ENCODE results near the gene PTPRG.

PTPRG gene

GRCh38 chr3:62209101-62209500 lies 647.7 kb downstream of the PTPRG start:
- Histone ChIP-seq H3K4me3 (ENCODE audit: low read length) (no peak overlapping the region), H3K9me3 (ENCODE audit: insufficient read depth, low read depth, low read length) (no peaks in the 10 kb centered on the region), H3K27ac (ENCODE audit: low read length) (no peak overlapping the region), H3K27me3 (ENCODE audit: insufficient read depth, low read length) (no peaks in the 10 kb centered on the region), H3K36me3 (ENCODE audit: insufficient read depth, low read depth, low read length) (peaks cover 17% of the 10 kb centered on the region; the same call in 1 of the 2 replicates), H3K4me1 (ENCODE audit: insufficient read depth, low read length) (no peaks in the 10 kb centered on the region), H3K9ac (ENCODE audit: low read depth, low read length) (no peak overlapping the region)

GRCh38 chr3:62210011-62210410 lies 648.6 kb downstream of the PTPRG start:
- H3K9ac ChIP-seq (ENCODE audit: low read depth, low read length): no peak overlapping the region
- H3K4me1 ChIP-seq (ENCODE audit: insufficient read depth, low read length): no peaks in the 10 kb centered on the region
- no peaks in the 10 kb centered on the region for H3K27me3 ChIP-seq (ENCODE audit: insufficient read depth, low read length)
- no peaks in the 10 kb centered on the region for H3K9me3 ChIP-seq (ENCODE audit: insufficient read depth, low read depth, low read length)
- peaks cover 14% of the 10 kb centered on the region; the same call in 1 of the 2 replicates for H3K36me3 ChIP-seq (ENCODE audit: insufficient read depth, low read depth, low read length)
- no peak overlapping the region for H3K27ac ChIP-seq (ENCODE audit: low read length)
- no peak overlapping the region for H3K4me3 ChIP-seq (ENCODE audit: low read length)

DNA sequence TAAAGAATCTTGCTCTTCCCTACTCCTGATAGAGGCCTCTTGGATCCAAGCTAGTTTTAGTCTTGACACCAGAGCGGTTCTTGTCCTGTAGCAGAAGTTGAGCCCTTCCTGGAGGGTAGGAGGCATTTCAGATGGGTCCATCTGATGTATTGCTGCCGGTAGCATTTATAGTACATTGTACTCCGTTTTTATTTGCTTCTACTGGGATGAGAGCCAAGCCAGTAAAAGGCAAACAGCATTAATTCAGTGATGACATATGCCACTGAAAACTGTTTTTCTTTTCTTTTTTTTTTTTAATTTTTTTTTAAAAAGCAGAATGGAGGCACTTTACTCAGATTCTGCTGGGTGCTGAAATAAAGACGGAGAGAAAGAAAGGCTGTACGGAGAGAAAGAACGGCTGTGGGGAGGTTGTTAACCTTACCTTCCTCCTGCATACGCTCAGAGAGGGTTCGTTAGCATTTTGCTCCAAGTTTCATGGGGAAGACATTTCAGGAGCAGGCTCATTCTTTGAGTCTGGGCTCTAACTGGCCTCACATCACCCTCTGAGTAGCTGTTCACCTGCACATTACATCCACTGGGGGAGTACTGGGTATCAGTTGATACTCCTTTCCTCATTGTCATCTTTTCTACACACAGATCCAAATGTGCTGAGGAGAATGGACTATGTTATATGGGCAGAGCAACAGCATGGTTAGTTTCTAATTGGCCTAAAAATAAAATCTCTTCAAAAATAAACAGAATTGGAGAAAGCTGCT lies 650.5 kb downstream of the PTPRG start:
- no peak overlapping the region for H3K27ac ChIP-seq (ENCODE audit: low read length)

GRCh38 chr3:62214850-62215249 lies 653.5 kb downstream of the PTPRG start:
- Histone ChIP-seq H3K9me3 (ENCODE audit: insufficient read depth, low read depth, low read length) (no peaks in the 10 kb centered on the region), H3K4me1 (ENCODE audit: insufficient read depth, low read length) (no peaks in the 10 kb centered on the region), H3K27me3 (ENCODE audit: insufficient read depth, low read length) (no peaks in the 10 kb centered on the region), H3K9ac (ENCODE audit: low read depth, low read length) (no peak overlapping the region), H3K27ac (ENCODE audit: low read length) (no peak overlapping the region), H3K36me3 (ENCODE audit: insufficient read depth, low read depth, low read length) (peaks cover 16% of the 10 kb centered on the region), H3K4me3 (ENCODE audit: low read length) (no peak overlapping the region)

More for the DNA sequence above, 650.5 kb downstream of the PTPRG start:
- Histone ChIP-seq H3K9me3 (ENCODE audit: insufficient read depth, low read depth, low read length) (no peaks in the 10 kb centered on the region), H3K4me3 (ENCODE audit: low read length) (no peak overlapping the region), H3K36me3 (ENCODE audit: insufficient read depth, low read depth, low read length) (0 out of 2 replicates have a peak, but pooled peaks cover 9% of the 10 kb centered on the region), H3K4me1 (ENCODE audit: insufficient read depth, low read length) (no peaks in the 10 kb centered on the region), H3K9ac (ENCODE audit: low read depth, low read length) (no peak overlapping the region), H3K27me3 (ENCODE audit: insufficient read depth, low read length) (no peaks in the 10 kb centered on the region)

DNA sequence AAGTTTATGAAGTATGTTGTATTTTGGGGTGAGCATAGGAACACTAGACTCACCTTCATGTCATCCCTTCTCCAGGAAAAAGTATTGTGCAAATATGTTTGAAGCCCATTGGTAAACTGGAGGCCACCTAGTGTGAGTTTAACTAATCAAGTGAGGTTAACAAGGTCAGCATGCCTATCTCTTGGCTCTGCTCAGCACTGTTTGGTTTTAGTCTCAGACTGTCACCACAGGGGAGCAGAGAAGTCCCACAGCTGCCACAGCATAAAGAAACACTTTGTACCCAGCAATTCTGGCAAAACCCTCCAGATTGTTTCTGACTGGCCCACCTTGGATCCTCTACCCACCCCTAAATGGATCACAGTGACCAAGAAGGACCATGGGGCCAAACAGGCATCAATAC lies 659.2 kb downstream of the PTPRG start:
- H3K9me3 ChIP-seq (ENCODE audit: insufficient read depth, low read depth, low read length): no peaks in the 10 kb centered on the region
- no peaks in the 10 kb centered on the region; the same call in 1 of the 2 replicates for H3K4me1 ChIP-seq (ENCODE audit: insufficient read depth, low read length)
- H3K9ac ChIP-seq (ENCODE audit: low read depth, low read length): no peak overlapping the region
- peaks cover 48% of the 10 kb centered on the region for H3K36me3 ChIP-seq (ENCODE audit: insufficient read depth, low read depth, low read length)
- H3K4me3 ChIP-seq (ENCODE audit: low read length): no peak overlapping the region
- no peak overlapping the region for H3K27ac ChIP-seq (ENCODE audit: low read length)
- H3K27me3 ChIP-seq (ENCODE audit: insufficient read depth, low read length): no peaks in the 10 kb centered on the region

DNA sequence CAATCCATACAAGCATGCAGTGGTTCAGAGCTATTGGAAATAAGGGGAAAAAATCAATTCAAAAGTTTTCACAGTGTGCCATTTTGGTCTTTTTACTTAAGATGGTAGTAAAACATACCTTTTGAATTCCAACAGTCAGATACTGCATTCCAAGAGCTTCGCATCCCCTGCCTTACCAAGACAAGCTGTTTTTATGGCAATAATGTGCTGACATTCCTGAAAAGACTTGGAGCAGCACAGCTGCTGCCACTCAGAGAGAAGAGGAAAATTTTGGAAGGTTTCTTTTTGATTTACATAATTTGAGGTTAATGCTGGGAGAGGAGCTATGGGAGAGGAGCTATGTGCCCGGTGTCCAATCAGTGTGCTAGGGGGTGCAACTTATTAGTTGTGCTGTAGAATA lies 663.7 kb downstream of the PTPRG start:
- Histone ChIP-seq H3K9ac (ENCODE audit: low read depth, low read length) (no peak overlapping the region), H3K4me3 (ENCODE audit: low read length) (no peak overlapping the region), H3K27me3 (ENCODE audit: insufficient read depth, low read length) (no peaks in the 10 kb centered on the region), H3K9me3 (ENCODE audit: insufficient read depth, low read depth, low read length) (no peaks in the 10 kb centered on the region), H3K27ac (ENCODE audit: low read length) (no peak overlapping the region), H3K36me3 (ENCODE audit: insufficient read depth, low read depth, low read length) (peaks cover 34% of the 10 kb centered on the region; the same call in 1 of the 2 replicates), H3K4me1 (ENCODE audit: insufficient read depth, low read length) (peaks cover 4% of the 10 kb centered on the region)

GRCh38 chr3:62226601-62227339 lies 665.4 kb downstream of the PTPRG start:
- Histone ChIP-seq H3K27ac (ENCODE audit: low read length) (no peak overlapping the region), H3K27me3 (ENCODE audit: insufficient read depth, low read length) (no peaks in the 10 kb centered on the region), H3K9me3 (ENCODE audit: insufficient read depth, low read depth, low read length) (no peaks in the 10 kb centered on the region), H3K9ac (ENCODE audit: low read depth, low read length) (no peak overlapping the region), H3K4me1 (ENCODE audit: insufficient read depth, low read length) (peaks cover 4% of the 10 kb centered on the region), H3K36me3 (ENCODE audit: insufficient read depth, low read depth, low read length) (peaks cover 20% of the 10 kb centered on the region; the same call in 1 of the 2 replicates), H3K4me3 (ENCODE audit: low read length) (no peak overlapping the region)

- no peak overlapping the region for H3K27ac ChIP-seq (ENCODE audit: low read length)
- no peaks in the 10 kb centered on the region for H3K27me3 ChIP-seq (ENCODE audit: insufficient read depth, low read length)
- no peak overlapping the region for H3K9ac ChIP-seq (ENCODE audit: low read depth, low read length)
- no peak overlapping the region for H3K4me3 ChIP-seq (ENCODE audit: low read length)
- peaks cover 5% of the 10 kb centered on the region; the same call in 1 of the 2 replicates for H3K36me3 ChIP-seq (ENCODE audit: insufficient read depth, low read depth, low read length)
- peaks cover 4% of the 10 kb centered on the region for H3K4me1 ChIP-seq (ENCODE audit: insufficient read depth, low read length)
- no peaks in the 10 kb centered on the region for H3K9me3 ChIP-seq (ENCODE audit: insufficient read depth, low read depth, low read length)
Measured at GRCh38 chr3:62228467-62228866, 667.1 kb downstream of the PTPRG start.

DNA sequence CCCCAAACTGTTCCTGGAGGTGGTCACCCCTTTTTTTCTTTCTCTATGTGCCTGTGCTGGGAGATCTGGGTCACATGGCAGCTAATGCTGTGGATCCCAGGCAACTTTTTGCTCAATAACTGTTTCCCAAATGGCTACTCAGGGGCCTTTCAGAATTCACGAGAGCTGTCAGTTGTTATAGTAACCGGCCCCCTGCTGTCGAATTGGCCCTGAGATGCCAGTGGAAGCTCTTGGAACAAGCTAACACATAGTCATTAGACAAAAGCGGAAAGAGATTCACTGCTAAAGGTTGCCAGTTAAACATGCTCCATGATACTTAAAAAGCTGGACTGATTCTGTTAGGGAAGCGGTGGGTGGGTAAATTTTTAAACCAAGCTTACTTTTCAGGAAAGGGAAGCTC lies 667.8 kb downstream of the PTPRG start:
- H3K27ac ChIP-seq (ENCODE audit: low read length): no peak overlapping the region
- H3K27me3 ChIP-seq (ENCODE audit: insufficient read depth, low read length): no peaks in the 10 kb centered on the region
- no peak overlapping the region for H3K9ac ChIP-seq (ENCODE audit: low read depth, low read length)
- H3K36me3 ChIP-seq (ENCODE audit: insufficient read depth, low read depth, low read length): peaks cover 5% of the 10 kb centered on the region; the same call in 1 of the 2 replicates
- H3K4me1 ChIP-seq (ENCODE audit: insufficient read depth, low read length): peaks cover 4% of the 10 kb centered on the region
- no peak overlapping the region for H3K4me3 ChIP-seq (ENCODE audit: low read length)
- no peaks in the 10 kb centered on the region for H3K9me3 ChIP-seq (ENCODE audit: insufficient read depth, low read depth, low read length)

DNA sequence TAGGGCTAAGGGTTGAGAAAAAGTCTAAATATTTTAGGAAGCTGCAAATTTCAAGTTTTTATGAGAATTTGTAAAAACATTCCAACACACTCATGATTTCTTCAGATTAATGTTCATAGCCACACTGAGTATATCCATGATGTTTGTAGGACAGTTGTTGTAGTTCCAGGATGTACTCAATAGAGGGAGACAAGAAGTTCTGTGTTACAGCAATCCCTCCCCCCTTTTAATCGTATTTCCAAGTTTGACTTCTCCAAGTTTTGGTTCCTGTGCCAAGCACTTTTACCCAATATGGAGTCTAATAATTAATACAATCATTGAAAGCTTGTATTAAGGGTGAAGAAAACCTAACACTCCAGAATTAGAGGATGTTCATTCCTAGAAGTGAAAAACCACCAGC lies 668.5 kb downstream of the PTPRG start:
- peaks cover 4% of the 10 kb centered on the region; the same call in 1 of the 2 replicates for H3K4me1 ChIP-seq (ENCODE audit: insufficient read depth, low read length)
- no peak overlapping the region for H3K9ac ChIP-seq (ENCODE audit: low read depth, low read length)
- H3K36me3 ChIP-seq (ENCODE audit: insufficient read depth, low read depth, low read length): peaks cover 5% of the 10 kb centered on the region; the same call in 1 of the 2 replicates
- no peaks in the 10 kb centered on the region for H3K9me3 ChIP-seq (ENCODE audit: insufficient read depth, low read depth, low read length)
- no peak overlapping the region for H3K4me3 ChIP-seq (ENCODE audit: low read length)
- no peak overlapping the region for H3K27ac ChIP-seq (ENCODE audit: low read length)
- H3K27me3 ChIP-seq (ENCODE audit: insufficient read depth, low read length): no peaks in the 10 kb centered on the region

- Histone ChIP-seq H3K4me3 (ENCODE audit: low read length) (no peak overlapping the region), H3K9me3 (ENCODE audit: insufficient read depth, low read depth, low read length) (no peaks in the 10 kb centered on the region), H3K27me3 (ENCODE audit: insufficient read depth, low read length) (no peaks in the 10 kb centered on the region), H3K9ac (ENCODE audit: low read depth, low read length) (no peak overlapping the region), H3K27ac (ENCODE audit: low read length) (no peak overlapping the region), H3K4me1 (ENCODE audit: insufficient read depth, low read length) (peaks cover 4% of the 10 kb centered on the region; the same call in 1 of the 2 replicates), H3K36me3 (ENCODE audit: insufficient read depth, low read depth, low read length) (no peaks in the 10 kb centered on the region)
Measured at GRCh38 chr3:62233065-62233464, 671.7 kb downstream of the PTPRG start.

DNA sequence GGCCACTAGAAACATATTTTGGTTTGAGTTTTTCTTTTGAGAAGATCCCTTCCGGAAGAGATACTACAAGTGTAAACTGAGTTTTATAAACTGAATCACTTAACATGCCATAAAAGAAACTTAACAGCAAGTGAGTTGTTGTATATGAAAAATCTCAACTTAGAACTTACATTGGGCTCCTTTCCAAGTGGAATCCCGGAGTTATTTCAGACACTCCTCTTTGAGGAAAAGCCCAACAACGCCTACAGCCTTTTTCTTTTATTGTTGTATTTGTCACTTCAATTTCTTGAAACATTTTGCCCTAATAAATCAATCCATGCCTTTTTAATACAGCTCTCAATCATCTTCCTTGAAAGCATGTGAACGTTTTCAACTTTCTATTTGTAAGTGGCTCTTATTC lies 674.6 kb downstream of the PTPRG start:
- Histone ChIP-seq H3K27ac (ENCODE audit: low read length) (no peak overlapping the region), H3K4me3 (ENCODE audit: low read length) (no peak overlapping the region), H3K9me3 (ENCODE audit: insufficient read depth, low read depth, low read length) (no peaks in the 10 kb centered on the region), H3K4me1 (ENCODE audit: insufficient read depth, low read length) (peaks cover 5% of the 10 kb centered on the region; the same call in 1 of the 2 replicates), H3K36me3 (ENCODE audit: insufficient read depth, low read depth, low read length) (no peaks in the 10 kb centered on the region), H3K9ac (ENCODE audit: low read depth, low read length) (no peak overlapping the region), H3K27me3 (ENCODE audit: insufficient read depth, low read length) (no peaks in the 10 kb centered on the region)

Data from iPS-20b (cell line).